HCT116 (cell line): ENCODE data around the gene RPTOR. TPM values are rescaled to one million over a fixed set of nuclear protein-coding genes. Genes with fewer than 3 reads are reported as not detected.
A peak's percentile ranks its signal among the peaks of the same experiment; 100 is the strongest.

ENCODE experiments used
- ATAC-seq: fragments of 200-7000 bp; cut with Tn5 transposase; 2 replicates; pipeline ENCODE4 v1.9.1; 2020; ENCODE audit warnings: mild to moderate bottlenecking, moderate library complexity
- BruUV-seq: library from RNA; stranded (reverse); fragments of 400-500 nt; replicated peaks from 2 replicates; lab custom pipeline; 2021; lab: Mats Ljungman, UMichigan
- CTCF ChIA-PET: fragments of 300-600 bp; sonication (Branson Sonifier 250); formaldehyde crosslinking; loops from one replicate; lab custom pipeline; 2021; ENCODE audit warnings: antibody characterized with exemption; lab: Charles Lee
- POLR2A ChIA-PET: fragments of 300-600, 350-600 bp; sonication (Branson Sonifier 250); formaldehyde crosslinking; loops from one replicate; lab custom pipeline; 2021; ENCODE audit warnings: antibody characterized with exemption; lab: Charles Lee
- RAD21 ChIA-PET, 2 experiments: fragments of 300-600 bp; sonication (Branson Sonifier 250); formaldehyde crosslinking; loops; one replicate each; lab custom pipeline; 2023; ENCODE audit warnings: low total read pairs in 2 of 2; ENCODE audit not compliant: uncharacterized antibody in 2 of 2, unreplicated experiment in 2 of 2, low non-redundant PET in 1 of 2; lab: Charles Lee
- DNase-seq: peaks from one replicate; pipeline ENCODE4 v3.0.0-alpha.2; 2010; ENCODE audit warnings: low read depth, low spot score
- H2AFZ ChIP-seq: fragments of 200-600 bp; shearing (Covaris generic), sonication (generic); 2 replicates; pipeline ENCODE4 v1.6.1; 2017; ENCODE audit warnings: low read depth, mixed run types, mixed read lengths, antibody characterized with exemption, low read length; ENCODE audit not compliant: poor library complexity, severe bottlenecking
- H3K27ac ChIP-seq: 2 replicates; pipeline ENCODE4 v1.5.1; 2012; ENCODE audit warnings: low read depth, low read length
- H3K27me3 ChIP-seq: fragments of 200-600 bp; sonication (generic); 2 replicates; pipeline ENCODE4 v1.6.1; 2016; ENCODE audit warnings: mixed run types, low read length, mixed read lengths; ENCODE audit not compliant: insufficient read depth
- H3K36me3 ChIP-seq, 2 experiments: fragments of 200-500 bp in 1 of 2; fragments of 200-600 bp in 1 of 2; sonication (Bioruptor generic) in 1 of 2; sonication (generic) in 1 of 2; 2 replicates each; pipeline versions ENCODE4 v1.5.1 to v1.6.1; 2014 to 2016; ENCODE audit warnings: low read length in 2 of 2, inconsistent platforms in 1 of 2, mixed read lengths in 1 of 2, mixed run types in 1 of 2; ENCODE audit not compliant: insufficient read depth in 2 of 2, control insufficient read depth in 1 of 2
- H3K4me1 ChIP-seq, 2 experiments: fragments of 200-600 bp in 1 of 2; sonication (generic) in 1 of 2; 2 replicates each; pipeline versions ENCODE4 v1.5.1 to v1.6.1; 2012 to 2017; ENCODE audit warnings: low read length in 2 of 2, inconsistent platforms in 1 of 2, mild to moderate bottlenecking in 1 of 2, mixed read lengths in 1 of 2, mixed run types in 1 of 2, moderate library complexity in 1 of 2; ENCODE audit not compliant: insufficient read depth in 2 of 2, control insufficient read depth in 1 of 2
- H3K4me2 ChIP-seq: fragments of 200-600 bp; sonication (generic); 2 replicates; pipeline ENCODE4 v1.6.1; 2017; ENCODE audit warnings: mixed run types, low read length, mixed read lengths
- H3K4me3 ChIP-seq, 2 experiments: fragments of 200-600 bp in 1 of 2; sonication (generic) in 1 of 2; replicated peaks in 1 of 2; 2 replicates each; pipeline ENCODE4 v1.5.1; 2011 to 2016; ENCODE audit warnings: low read length in 2 of 2, control low read depth in 1 of 2, low read depth in 1 of 2, mild to moderate bottlenecking in 1 of 2, mixed read lengths in 1 of 2, mixed run types in 1 of 2
- H3K79me2 ChIP-seq: fragments of 200-600 bp; sonication (generic); 2 replicates; pipeline ENCODE4 v1.6.1; 2017; ENCODE audit warnings: mild to moderate bottlenecking, mixed run types, low read length, moderate library complexity, mixed read lengths; ENCODE audit not compliant: insufficient read depth
- H3K9ac ChIP-seq: fragments of 200-600 bp; sonication (generic); 2 replicates; pipeline ENCODE4 v1.6.1; 2016; ENCODE audit warnings: low read length, mixed read lengths
- H3K9me2 ChIP-seq: fragments of 200-600 bp; sonication (generic), shearing (Covaris generic); 2 replicates; pipeline ENCODE4 v1.6.1; 2017; ENCODE audit warnings: mixed run types, mild to moderate bottlenecking, moderate library complexity; ENCODE audit not compliant: insufficient read depth
- H3K9me3 ChIP-seq, 2 experiments: fragments of 200-500 bp in 1 of 2; fragments of 200-600 bp in 1 of 2; sonication (Bioruptor generic) in 1 of 2; sonication (generic) in 1 of 2; 2 replicates each; pipeline ENCODE4 v1.6.1; 2014 to 2017; ENCODE audit warnings: low read length in 2 of 2, mixed read lengths in 2 of 2, inconsistent platforms in 1 of 2, low read depth in 1 of 2, mild to moderate bottlenecking in 1 of 2, mixed run types in 1 of 2, moderate library complexity in 1 of 2; ENCODE audit not compliant: control insufficient read depth in 1 of 2, insufficient read depth in 1 of 2
- H4K20me1 ChIP-seq: fragments of 200-600 bp; sonication (generic), shearing (Covaris generic); 2 replicates; pipeline ENCODE4 v1.6.1; 2017; ENCODE audit warnings: mixed run types, mild to moderate bottlenecking, moderate library complexity; ENCODE audit not compliant: insufficient read depth
- CBX3 ChIP-seq: IDR thresholded peaks from 2 replicates; pipeline ENCODE4 v1.6.1; 2012; ENCODE audit warnings: low read depth
- EZH2 ChIP-seq: fragments of 200-600 bp; sonication (generic); IDR thresholded peaks from 2 replicates; pipeline ENCODE4 v1.6.1; 2017; ENCODE audit warnings: antibody characterized with exemption, mixed run types
- EZH2phosphoT487 ChIP-seq: fragments of 200-600 bp; IDR thresholded peaks from 2 replicates; pipeline ENCODE4 v1.6.1; 2018; ENCODE audit warnings: antibody characterized with exemption, borderline replicate concordance
- REST ChIP-seq: IDR thresholded peaks from 2 replicates; pipeline ENCODE4 v1.6.1; 2012; ENCODE audit warnings: low read depth
- SIN3A ChIP-seq: IDR thresholded peaks from 2 replicates; pipeline ENCODE4 v1.6.1; 2012; ENCODE audit warnings: low read depth
- YY1 ChIP-seq: IDR thresholded peaks from 2 replicates; pipeline ENCODE4 v1.6.1; 2011; ENCODE audit warnings: low read length, low read depth, moderate library complexity, mild to moderate bottlenecking; ENCODE audit not compliant: insufficient replicate concordance; ENCODE audit errors: extremely low read depth
- intact Hi-C: fragments of 100-400 bp; cut with micrococcal nuclease; formaldehyde crosslinking; loops from 2 replicates; pipeline ENCODE4 v1.10.0; 2022
- total RNA-seq: library from RNA; stranded (reverse); gene quantifications from one replicate; pipeline ENCODE4 v1.2.1, GENCODE V29; 2021; ENCODE audit not compliant: unreplicated experiment
- TF ChIP-seq, protein P1 (sequence below), 3 experiments: fragments of 200-600 bp in 1 of 3; sonication (generic) in 1 of 3; IDR thresholded peaks in 2 of 3; conservative IDR thresholded peaks in 1 of 3; 2 replicates each; pipeline ENCODE4 v1.5.1; 2012 to 2017; ENCODE audit warnings: low read depth in 2 of 3, low read length in 2 of 3, antibody characterized with exemption in 1 of 3, borderline replicate concordance in 1 of 3, control low read depth in 1 of 3, mild to moderate bottlenecking in 1 of 3, mixed read lengths in 1 of 3, mixed run types in 1 of 3, moderate library complexity in 1 of 3; ENCODE audit not compliant: insufficient read depth in 1 of 3

Gene RPTOR
- total RNA-seq, 1 experiment from 2014 or later = 69.5 TPM

- BruUV-seq = no TSS peak
- DNase-seq (no peak), ATAC-seq (no peak)
- Histone ChIP-seq H3K79me2 (no peaks in the 10 kb centered on the region), H4K20me1 (no peaks in the 10 kb centered on the region; the same call in 1 of the 2 replicates), H3K27ac (peak overlapping the region; percentile 96), H2AFZ (no peak overlapping the region), H3K4me2 (peak overlapping the region; percentile 83), H3K4me3 (peak overlapping the region; percentile 23 to 47; a peak in 3 of 4 replicates), H3K27me3 (no peaks in the 10 kb centered on the region), H3K9ac (peak overlapping the region; percentile 65), H3K4me1 (peaks cover 37 to 48% of the 10 kb centered on the region in 2 experiments)
- CTCF ChIA-PET = interaction anchor here (0.5 to 1.0 kb wide), 2 partner anchors 24 to 156 kb away, joined by 3 read pairs; no protein-coding TSS in a partner anchor
- RAD21 ChIA-PET = no interaction called here
- TF ChIP-seq EZH2 (no peak), YY1 (no peak), REST (no peak), EZH2phosphoT487 (no peak), CBX3 (no peak), SIN3A (no peak)
- TF ChIP-seq, protein P1, sequence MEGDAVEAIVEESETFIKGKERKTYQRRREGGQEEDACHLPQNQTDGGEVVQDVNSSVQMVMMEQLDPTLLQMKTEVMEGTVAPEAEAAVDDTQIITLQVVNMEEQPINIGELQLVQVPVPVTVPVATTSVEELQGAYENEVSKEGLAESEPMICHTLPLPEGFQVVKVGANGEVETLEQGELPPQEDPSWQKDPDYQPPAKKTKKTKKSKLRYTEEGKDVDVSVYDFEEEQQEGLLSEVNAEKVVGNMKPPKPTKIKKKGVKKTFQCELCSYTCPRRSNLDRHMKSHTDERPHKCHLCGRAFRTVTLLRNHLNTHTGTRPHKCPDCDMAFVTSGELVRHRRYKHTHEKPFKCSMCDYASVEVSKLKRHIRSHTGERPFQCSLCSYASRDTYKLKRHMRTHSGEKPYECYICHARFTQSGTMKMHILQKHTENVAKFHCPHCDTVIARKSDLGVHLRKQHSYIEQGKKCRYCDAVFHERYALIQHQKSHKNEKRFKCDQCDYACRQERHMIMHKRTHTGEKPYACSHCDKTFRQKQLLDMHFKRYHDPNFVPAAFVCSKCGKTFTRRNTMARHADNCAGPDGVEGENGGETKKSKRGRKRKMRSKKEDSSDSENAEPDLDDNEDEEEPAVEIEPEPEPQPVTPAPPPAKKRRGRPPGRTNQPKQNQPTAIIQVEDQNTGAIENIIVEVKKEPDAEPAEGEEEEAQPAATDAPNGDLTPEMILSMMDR (IDR thresholded peaks at IDR 0.05 in 2 of 3, conservative IDR thresholded peaks at IDR 0.05 in 1 of 3; ENCODE audit: borderline replicate concordance in 1 of 3, insufficient read depth in 1 of 3, low read depth in 2 of 3, low read length in 2 of 3) = peak in 2 of 3 experiments; percentile 20 to 56; a peak in 3 of 6 replicates
- TF ChIP-seq, all 23 proteins: peak for 1
- intact Hi-C loops = loop anchor here (2.0 to 10.0 kb wide), 3 partner anchors 24 to 436 kb away; no protein-coding TSS in a partner anchor
- no peaks in the 10 kb centered on the region for H3K9me3 ChIP-seq
- H3K9me2 ChIP-seq = no peaks in the 10 kb centered on the region
- H3K36me3 ChIP-seq = peaks cover 2 to 11% of the 10 kb centered on the region in 2 experiments; a peak in 2 of 4 replicates
- POLR2A ChIA-PET = no interaction called here
Observed at GRCh38 chr17:80890196-80890920, 345.7 kb downstream of the RPTOR start.
